ENCODE results near the gene CAT. TPM values are rescaled to one million over a fixed set of nuclear protein-coding genes. Genes with fewer than 3 reads are reported as not detected.

Gene CAT
- total and polyA plus RNA-seq, 2 experiments from 2014 or later, result 52.5 to 57.0 TPM

DNA sequence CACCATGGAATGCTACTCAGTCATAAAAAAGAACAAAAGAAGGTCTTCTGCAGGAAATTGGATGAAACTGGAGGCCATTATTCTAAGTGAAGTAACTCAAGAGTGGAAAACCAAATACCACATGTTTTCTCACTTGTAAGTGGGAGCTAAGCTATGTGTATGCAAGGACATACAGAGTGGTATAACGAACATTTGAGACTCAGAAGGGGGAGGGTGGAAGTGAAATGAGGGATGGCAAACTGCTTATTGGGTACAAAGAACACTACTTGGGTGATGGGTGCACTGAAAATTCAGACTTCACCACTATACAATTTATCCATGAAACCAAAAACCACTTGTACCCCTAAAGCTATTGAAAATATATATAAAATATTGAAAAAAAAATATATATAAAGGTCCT is 13.4 kb upstream of the CAT start:
- Histone ChIP-seq H3K27ac (no peak overlapping the region; the same call in 1 of the 2 replicates), H3K27me3 (replicated peaks; ENCODE audit: insufficient read depth) (no peaks in the 10 kb centered on the region), H3K79me2 (ENCODE audit: insufficient read depth) (no peaks in the 10 kb centered on the region), H3K4me2 (ENCODE audit: unreplicated experiment) (peak overlapping the region; percentile 67), H3K9ac (no peak overlapping the region), H2AFZ (no peak overlapping the region), H3K9me3 (ENCODE audit: low read depth) (no peaks in the 10 kb centered on the region), H3K4me1 (ENCODE audit: insufficient read depth) (peaks cover 37% of the 10 kb centered on the region), H4K20me1 (ENCODE audit: insufficient read depth) (no peaks in the 10 kb centered on the region), H3K9me2 (ENCODE audit: insufficient read depth) (no peaks in the 10 kb centered on the region), H3K36me3 (ENCODE audit: low read depth) (no peaks in the 10 kb centered on the region), H3K4me3 (no peak overlapping the region), H3F3A (ENCODE audit: insufficient read depth) (peaks cover 30% of the 10 kb centered on the region)
- no peak for DNase-seq
- in situ Hi-C loops (cut with MboI), result no loop called here
- 58 to 90% methylated on average over 1 of the region's 1 CpG for WGBS, 2 experiments (ENCODE audit: low coverage in 1 of 2, low lambda C conversion rate in 2 of 2, missing lambda C conversion rate in 2 of 2)
- TF ChIP-seq EZH2 (IDR thresholded peaks at IDR 0.05; ENCODE audit: insufficient read depth, poor library complexity, severe bottlenecking), result no peak

DNA sequence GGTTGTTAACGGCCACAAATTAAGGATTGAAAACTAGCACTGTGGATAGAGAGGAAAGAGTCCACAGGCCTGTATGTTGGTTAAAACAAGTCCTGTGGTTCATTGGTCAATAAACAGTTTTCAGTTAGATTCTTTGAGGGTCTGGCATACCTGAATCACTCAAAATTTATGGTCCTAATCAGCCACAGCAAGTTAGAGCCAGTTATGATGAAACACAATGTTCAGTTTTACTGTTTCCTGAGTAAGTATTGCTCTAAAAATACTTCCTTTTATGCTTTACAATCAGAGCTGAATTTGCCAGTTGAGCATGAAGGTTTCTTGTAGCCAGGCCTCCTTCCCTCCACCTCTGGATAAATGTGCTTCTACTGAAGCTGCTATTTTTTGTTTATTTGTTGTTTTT is 12.9 kb upstream of the CAT start:
- Histone ChIP-seq H3K36me3 (ENCODE audit: low read depth) (no peaks in the 10 kb centered on the region), H3K27ac (peak overlapping the region; percentile 84), H3K4me3 (no peak overlapping the region), H3K79me2 (ENCODE audit: insufficient read depth) (no peaks in the 10 kb centered on the region), H3K4me1 (ENCODE audit: insufficient read depth) (peaks cover 37% of the 10 kb centered on the region), H3K9ac (peak overlapping the region; percentile 57), H3K9me2 (ENCODE audit: insufficient read depth) (no peaks in the 10 kb centered on the region), H3F3A (ENCODE audit: insufficient read depth) (peaks cover 30% of the 10 kb centered on the region), H4K20me1 (ENCODE audit: insufficient read depth) (no peaks in the 10 kb centered on the region), H3K9me3 (ENCODE audit: low read depth) (no peaks in the 10 kb centered on the region), H3K27me3 (replicated peaks; ENCODE audit: insufficient read depth) (no peaks in the 10 kb centered on the region), H3K4me2 (ENCODE audit: unreplicated experiment) (peak overlapping the region; percentile 67), H2AFZ (no peak overlapping the region)
- no peak for TF ChIP-seq EZH2phosphoT487 (IDR thresholded peaks at IDR 0.05; ENCODE audit: insufficient read depth, low read depth)
- TF ChIP-seq EZH2 (IDR thresholded peaks at IDR 0.05; ENCODE audit: insufficient read depth, poor library complexity, severe bottlenecking), result no peak
- peak; percentile 51 for DNase-seq
- 67 to 70% methylated on average over 1 of the region's 1 CpG for WGBS, 2 experiments (ENCODE audit: low coverage in 1 of 2, low lambda C conversion rate in 2 of 2, missing lambda C conversion rate in 2 of 2)
- in situ Hi-C loops (cut with MboI), result no loop called here

DNA sequence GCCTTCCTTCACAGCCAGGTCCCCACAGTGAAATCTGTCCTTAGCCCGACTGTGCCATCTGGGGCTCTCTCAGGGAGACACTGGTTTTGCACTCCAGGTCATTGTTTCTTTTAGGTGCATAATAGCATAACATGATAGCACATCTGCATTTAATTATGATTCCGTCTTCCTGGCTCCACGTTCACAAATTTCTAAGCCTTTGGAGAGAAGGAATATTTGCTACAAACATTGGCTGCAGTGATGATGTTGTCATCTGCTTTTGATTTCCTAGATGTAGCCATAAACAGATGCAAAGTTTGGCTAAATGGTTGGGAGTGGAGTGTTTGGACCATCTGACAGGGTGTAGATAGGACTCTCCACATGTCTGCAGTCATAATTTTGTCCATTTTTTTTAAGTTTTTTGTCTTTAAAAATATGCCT is 12.0 kb upstream of the CAT start:
- Histone ChIP-seq H3K9ac (peak overlapping the region; percentile 57), H3K4me2 (ENCODE audit: unreplicated experiment) (peak overlapping the region; percentile 67), H3K9me2 (ENCODE audit: insufficient read depth) (no peaks in the 10 kb centered on the region), H3K79me2 (ENCODE audit: insufficient read depth) (no peaks in the 10 kb centered on the region), H3K27me3 (replicated peaks; ENCODE audit: insufficient read depth) (no peaks in the 10 kb centered on the region), H2AFZ (no peak overlapping the region), H3K4me1 (ENCODE audit: insufficient read depth) (peaks cover 37% of the 10 kb centered on the region), H3K36me3 (ENCODE audit: low read depth) (no peaks in the 10 kb centered on the region), H3F3A (ENCODE audit: insufficient read depth) (peaks cover 30% of the 10 kb centered on the region), H3K27ac (peak overlapping the region; percentile 84), H4K20me1 (ENCODE audit: insufficient read depth) (no peaks in the 10 kb centered on the region), H3K9me3 (ENCODE audit: low read depth) (no peaks in the 10 kb centered on the region), H3K4me3 (peak overlapping the region; percentile 29; the same call in 1 of the 2 replicates)
- TF ChIP-seq EZH2phosphoT487 (IDR thresholded peaks at IDR 0.05; ENCODE audit: insufficient read depth, low read depth) (no peak), EZH2 (IDR thresholded peaks at IDR 0.05; ENCODE audit: insufficient read depth, poor library complexity, severe bottlenecking) (no peak)
- whole genome bisulfite sequencing, 2 experiments (ENCODE audit: low coverage in 1 of 2, low lambda C conversion rate in 2 of 2, missing lambda C conversion rate in 2 of 2), result 0% methylated on average over 3 of the region's 3 CpGs
- in situ Hi-C loops (cut with MboI), result no loop called here
- peak; percentile 88 for DNase-seq

DNA sequence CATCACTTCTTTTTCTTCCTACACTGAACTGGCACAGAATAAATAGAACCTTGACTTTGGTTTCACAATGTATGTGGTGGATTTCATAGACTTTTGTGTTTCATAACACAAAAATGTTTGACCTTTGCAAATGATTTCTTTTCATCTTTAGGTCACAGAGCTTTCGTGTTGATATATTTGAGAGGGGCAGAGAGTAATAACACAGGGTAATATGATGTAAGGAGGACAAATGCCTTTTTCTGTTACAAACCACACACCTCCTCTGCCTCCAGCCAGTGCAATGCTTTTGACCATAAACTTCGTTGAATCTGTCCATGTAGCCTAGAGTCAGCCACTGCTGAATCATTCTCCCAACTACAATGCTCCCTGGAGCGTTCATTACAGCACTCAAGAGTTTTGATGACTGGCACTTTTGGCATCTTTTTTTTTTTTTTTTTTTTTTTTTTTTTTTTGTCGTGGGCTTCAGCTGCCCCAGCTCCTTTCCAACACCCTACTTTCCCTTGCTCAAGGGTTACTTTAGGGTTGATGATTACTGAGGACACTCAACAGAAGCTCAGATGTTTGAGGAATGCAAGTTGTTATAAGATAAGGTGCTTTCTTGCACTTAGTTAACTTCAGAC is 11.4 kb upstream of the CAT start:
- DNase-seq, result peak; percentile 97
- in situ Hi-C loops (cut with MboI), result no loop called here
- H3K27me3 ChIP-seq (replicated peaks; ENCODE audit: insufficient read depth), result no peaks in the 10 kb centered on the region
- H3K9me3 ChIP-seq (ENCODE audit: low read depth), result no peaks in the 10 kb centered on the region
- 0 to 1% methylated on average over 4 of the region's 4 CpGs for WGBS, 2 experiments (ENCODE audit: low coverage in 1 of 2, low lambda C conversion rate in 2 of 2, missing lambda C conversion rate in 2 of 2)
- peaks cover 30% of the 10 kb centered on the region for H3F3A ChIP-seq (ENCODE audit: insufficient read depth)
- H3K36me3 ChIP-seq (ENCODE audit: low read depth), result no peaks in the 10 kb centered on the region
- H3K4me2 ChIP-seq (ENCODE audit: unreplicated experiment), result peak overlapping the region; percentile 67
- TF ChIP-seq EZH2phosphoT487 (IDR thresholded peaks at IDR 0.05; ENCODE audit: insufficient read depth, low read depth) (peak; percentile 94; the same call in 1 of the 2 replicates), EZH2 (IDR thresholded peaks at IDR 0.05; ENCODE audit: insufficient read depth, poor library complexity, severe bottlenecking) (no peak)
- H3K4me1 ChIP-seq (ENCODE audit: insufficient read depth), result peaks cover 37% of the 10 kb centered on the region
- peak overlapping the region; percentile 29; the same call in 1 of the 2 replicates for H3K4me3 ChIP-seq
- H3K27ac ChIP-seq, result peak overlapping the region; percentile 84
- peak overlapping the region; percentile 57 for H3K9ac ChIP-seq
- H3K9me2 ChIP-seq (ENCODE audit: insufficient read depth), result no peaks in the 10 kb centered on the region
- no peak overlapping the region for H2AFZ ChIP-seq
- no peaks in the 10 kb centered on the region for H3K79me2 ChIP-seq (ENCODE audit: insufficient read depth)
- no peaks in the 10 kb centered on the region for H4K20me1 ChIP-seq (ENCODE audit: insufficient read depth)

Data from GM23248 (cell line).